Skeletal muscle tissue (tissue), 4 donors: ENCODE results near the gene CGN. TPM values are rescaled to one million over a fixed set of nuclear protein-coding genes. Genes with fewer than 3 reads are reported as not detected.
"Not testable (repeated sequence)": the region's sequence is repeated elsewhere in the genome, so short reads cannot be mapped to it uniquely, and the experiment has no call there.

Experiments used
- H3K27ac ChIP-seq: one replicate; pipeline ENCODE4 v1.7.0; 2013; ENCODE audit warnings: mild to moderate bottlenecking, low read depth, low read length, inconsistent platforms
- H3K27me3 ChIP-seq, 3 donors: one replicate each; pipeline ENCODE4 v1.7.0; 2013; ENCODE audit warnings: low read length in 3 of 3; ENCODE audit not compliant: control insufficient read depth in 3 of 3, insufficient read depth in 3 of 3
- H3K36me3 ChIP-seq, 3 donors: one replicate each; pipeline ENCODE4 v1.7.0; 2013; ENCODE audit warnings: low read length in 3 of 3; ENCODE audit not compliant: control insufficient read depth in 3 of 3, insufficient read depth in 3 of 3
- H3K4me1 ChIP-seq, 3 donors: one replicate each; pipeline ENCODE4 v1.7.0; 2013; ENCODE audit warnings: low read length in 3 of 3, mild to moderate bottlenecking in 3 of 3; ENCODE audit not compliant: control insufficient read depth in 3 of 3, insufficient read depth in 3 of 3
- H3K4me3 ChIP-seq, 3 donors: one replicate each; pipeline ENCODE4 v1.7.0; 2013; ENCODE audit warnings: low read length in 3 of 3
- H3K9ac ChIP-seq, 3 donors: one replicate each; pipeline ENCODE4 v1.7.0; 2013; ENCODE audit warnings: low read length in 3 of 3, mild to moderate bottlenecking in 3 of 3, moderate library complexity in 2 of 3, low read depth in 1 of 3
- H3K9me3 ChIP-seq, 3 donors: one replicate each; pipeline ENCODE4 v1.7.0; 2013; ENCODE audit warnings: low read length in 3 of 3; ENCODE audit not compliant: control insufficient read depth in 3 of 3
- total RNA-seq: library from RNA; depleted of rRNA; stranded (reverse); fragments of >200 nt; gene quantifications from one replicate; pipeline ENCODE4 v1.2.3, GENCODE V29; 2014
- donor health status: Osteomylitis.

The CGN gene
- total RNA-seq, 1 donor from 2014 or later = 0.52 TPM

DNA sequence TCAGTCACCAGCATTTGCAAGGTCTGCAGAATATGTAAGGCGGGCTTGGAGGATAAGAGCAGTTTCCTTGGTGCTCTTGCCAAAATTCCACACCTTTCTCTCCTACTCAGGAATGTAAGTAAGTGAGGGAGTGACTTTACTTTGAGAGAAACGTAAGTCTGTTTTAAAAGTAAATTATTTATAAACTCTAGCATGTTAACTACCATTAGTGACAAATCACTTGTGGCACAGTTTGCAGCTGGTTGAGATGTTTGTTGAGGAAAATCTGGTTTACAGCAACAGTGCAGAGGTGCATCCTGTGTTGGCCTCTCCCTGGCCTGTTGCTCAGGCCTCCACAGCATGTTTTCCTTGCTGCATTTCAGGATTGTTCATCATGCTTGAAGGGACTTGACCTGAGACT is 8.5 kb downstream of the CGN start:
- Histone ChIP-seq H3K9me3 (no peaks in the 10 kb centered on the region), H3K4me1 (no peaks in the 10 kb centered on the region), H3K36me3 (no peaks in the 10 kb centered on the region), H3K27ac (no peak overlapping the region), H3K4me3 (no peak overlapping the region), H3K9ac (no peak overlapping the region), H3K27me3 (peaks cover 0 to 5% (median 4%) of the 10 kb centered on the region in 3 donors)

DNA sequence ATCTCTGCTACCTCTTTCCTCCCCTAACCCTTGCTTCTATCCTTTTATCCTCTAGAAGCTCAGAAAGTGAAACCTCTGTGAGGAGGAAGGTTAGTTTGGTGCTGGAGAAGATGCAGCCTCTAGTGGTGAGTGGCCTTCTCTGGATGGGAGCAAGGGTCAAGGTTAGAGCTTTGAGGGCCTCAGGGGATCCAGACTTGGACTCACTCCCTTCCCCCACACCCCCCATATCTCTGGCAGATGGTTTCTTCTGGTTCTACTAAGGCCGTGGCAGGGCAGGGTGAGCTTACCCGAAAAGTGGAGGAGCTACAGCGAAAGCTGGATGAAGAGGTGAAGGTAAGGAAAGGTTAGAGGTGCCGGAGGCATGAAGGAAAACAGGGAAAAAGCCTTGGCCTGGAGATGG is 9.2 kb downstream of the CGN start:
- H3K4me1 ChIP-seq = no peaks in the 10 kb centered on the region
- no peaks in the 10 kb centered on the region for H3K27me3 ChIP-seq
- H3K9ac ChIP-seq = no peak overlapping the region
- H3K9me3 ChIP-seq = no peaks in the 10 kb centered on the region
- H3K27ac ChIP-seq = no peak overlapping the region
- H3K4me3 ChIP-seq = no peak overlapping the region
- no peaks in the 10 kb centered on the region for H3K36me3 ChIP-seq

DNA sequence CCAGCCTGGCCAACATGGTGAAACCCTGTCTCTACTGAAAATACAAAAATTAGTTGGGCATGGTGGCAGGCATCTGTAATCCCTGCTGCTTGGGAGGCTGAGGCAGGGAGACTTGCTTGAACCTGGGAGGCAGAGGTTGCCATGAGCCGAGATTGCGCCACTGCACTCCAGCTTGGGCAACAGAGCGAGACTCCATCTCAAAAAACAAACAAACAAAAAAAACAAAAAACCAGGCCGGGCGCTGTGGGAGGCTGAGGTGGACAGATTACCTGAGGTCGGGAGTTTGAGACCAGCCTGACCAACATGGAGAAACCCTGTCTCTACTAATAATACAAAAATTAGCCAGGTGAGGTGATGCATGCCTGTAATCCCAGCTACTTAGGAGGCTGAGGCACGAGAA is 11.2 kb downstream of the CGN start:
- not testable (repeated sequence) for H3K36me3 ChIP-seq, H3K4me1 ChIP-seq, H3K9me3 ChIP-seq, H3K9ac ChIP-seq, H3K4me3 ChIP-seq, H3K27ac ChIP-seq, H3K27me3 ChIP-seq

DNA sequence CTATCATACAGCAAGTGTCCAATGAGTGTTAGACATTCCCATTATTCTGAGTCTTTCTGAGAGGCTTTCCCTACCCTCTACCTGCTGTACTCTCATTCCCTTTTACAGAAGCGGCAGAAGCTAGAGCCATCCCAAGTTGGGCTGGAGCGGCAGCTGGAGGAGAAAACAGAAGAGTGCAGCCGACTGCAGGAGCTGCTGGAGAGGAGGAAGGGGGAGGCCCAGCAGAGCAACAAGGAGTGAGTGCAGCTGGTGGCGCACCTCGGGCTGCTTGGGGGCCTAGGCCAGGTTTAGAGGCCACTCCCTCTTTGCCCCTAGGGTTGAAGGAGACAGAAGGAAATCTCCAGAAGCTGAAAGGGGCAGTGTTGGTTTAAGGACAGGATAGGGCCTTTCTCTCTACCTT is 12.1 kb downstream of the CGN start:
- Histone ChIP-seq H3K4me1 (no peaks in the 10 kb centered on the region), H3K27me3 (no peaks in the 10 kb centered on the region), H3K27ac (no peak overlapping the region), H3K9me3 (no peaks in the 10 kb centered on the region), H3K9ac (no peak overlapping the region), H3K36me3 (no peaks in the 10 kb centered on the region), H3K4me3 (no peak overlapping the region)

DNA sequence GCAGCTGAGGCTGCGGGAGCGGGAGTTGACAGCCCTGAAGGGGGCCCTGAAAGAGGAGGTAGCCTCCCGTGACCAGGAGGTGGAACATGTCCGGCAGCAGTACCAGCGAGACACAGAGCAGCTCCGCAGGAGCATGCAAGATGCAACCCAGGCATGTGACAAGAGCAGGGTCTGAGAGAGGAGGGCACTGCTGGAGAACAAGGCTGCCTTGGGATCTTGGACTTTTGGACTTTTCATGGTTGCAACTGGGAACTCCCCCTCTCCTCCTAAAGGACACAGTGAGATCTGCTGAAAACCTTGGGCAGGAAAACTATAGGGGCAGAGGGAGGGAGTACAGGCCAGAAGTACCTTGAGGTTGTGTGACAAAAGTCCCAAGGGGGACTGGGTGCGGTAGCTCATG is 13.5 kb downstream of the CGN start:
- Histone ChIP-seq H3K36me3 (no peaks in the 10 kb centered on the region), H3K4me3 (no peak overlapping the region), H3K27ac (no peak overlapping the region), H3K27me3 (peaks cover 0 to 4% (median 0%) of the 10 kb centered on the region in 3 donors), H3K4me1 (no peaks in the 10 kb centered on the region), H3K9ac (no peak overlapping the region), H3K9me3 (no peaks in the 10 kb centered on the region)

DNA sequence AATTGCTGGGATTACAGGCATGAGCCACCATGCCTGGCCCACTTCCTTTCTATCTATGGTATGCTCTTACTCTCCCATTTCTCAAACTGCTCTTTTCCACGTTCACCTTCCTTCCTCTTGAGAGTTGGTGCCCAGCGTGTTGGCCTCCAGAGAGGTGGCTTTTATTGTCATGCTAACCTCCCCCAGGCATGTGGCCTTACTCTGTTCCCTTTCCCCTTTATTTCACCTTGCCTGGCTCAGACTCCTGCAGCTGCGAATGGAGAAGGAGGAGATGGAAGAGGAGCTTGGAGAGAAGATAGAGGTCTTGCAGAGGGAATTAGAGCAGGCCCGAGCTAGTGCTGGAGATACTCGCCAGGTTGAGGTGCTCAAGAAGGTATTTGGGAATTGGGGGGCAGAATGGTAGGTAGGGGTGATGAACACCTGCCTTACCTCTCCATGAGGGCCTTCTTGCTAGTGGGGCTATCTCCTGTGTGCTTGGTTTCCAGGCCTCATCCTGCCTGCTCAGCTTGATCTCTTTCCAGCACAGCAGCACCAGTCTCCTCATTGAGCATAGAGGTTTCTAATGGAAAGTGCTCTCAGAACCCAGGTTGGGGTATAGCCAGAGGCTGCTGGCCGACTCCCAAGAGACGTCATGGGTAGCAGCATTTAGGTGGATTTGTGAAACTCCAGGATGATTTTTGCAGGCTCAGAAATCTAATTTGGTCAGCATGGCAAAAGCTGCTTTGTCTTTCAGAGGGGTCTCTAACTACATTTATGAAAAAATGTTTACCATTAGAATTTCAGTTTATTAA is 15.7 kb downstream of the CGN start:
- Histone ChIP-seq H3K27me3 (peaks cover 0 to 4% (median 0%) of the 10 kb centered on the region in 3 donors), H3K4me1 (no peaks in the 10 kb centered on the region), H3K27ac (no peak overlapping the region), H3K9ac (no peak overlapping the region), H3K4me3 (no peak overlapping the region), H3K9me3 (no peaks in the 10 kb centered on the region), H3K36me3 (no peaks in the 10 kb centered on the region)

DNA sequence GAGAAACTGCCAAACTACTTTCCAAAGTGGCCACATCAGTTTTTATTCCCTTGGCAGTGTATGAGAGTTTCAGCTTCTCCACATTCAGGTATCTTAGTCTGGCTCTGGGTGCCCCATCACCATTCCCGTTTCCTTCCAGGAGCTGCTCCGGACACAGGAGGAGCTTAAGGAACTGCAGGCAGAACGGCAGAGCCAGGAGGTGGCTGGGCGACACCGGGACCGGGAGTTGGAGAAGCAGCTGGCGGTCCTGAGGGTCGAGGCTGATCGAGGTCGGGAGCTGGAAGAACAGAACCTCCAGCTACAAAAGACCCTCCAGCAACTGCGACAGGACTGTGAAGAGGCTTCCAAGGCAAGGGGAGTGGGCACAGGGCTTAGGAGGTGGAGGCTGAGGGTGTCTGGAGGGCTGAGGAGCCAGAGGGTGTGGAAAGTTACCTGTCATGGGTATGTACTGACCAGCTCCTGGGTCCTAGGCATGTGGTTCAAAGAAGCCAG is 18.1 kb downstream of the CGN start:
- H3K4me1 ChIP-seq = no peaks in the 10 kb centered on the region
- H3K9ac ChIP-seq = no peak overlapping the region
- no peaks in the 10 kb centered on the region for H3K36me3 ChIP-seq
- peaks cover 0 to 4% (median 0%) of the 10 kb centered on the region in 3 donors for H3K27me3 ChIP-seq
- H3K4me3 ChIP-seq = no peak overlapping the region
- H3K27ac ChIP-seq = no peak overlapping the region
- H3K9me3 ChIP-seq = no peaks in the 10 kb centered on the region

DNA sequence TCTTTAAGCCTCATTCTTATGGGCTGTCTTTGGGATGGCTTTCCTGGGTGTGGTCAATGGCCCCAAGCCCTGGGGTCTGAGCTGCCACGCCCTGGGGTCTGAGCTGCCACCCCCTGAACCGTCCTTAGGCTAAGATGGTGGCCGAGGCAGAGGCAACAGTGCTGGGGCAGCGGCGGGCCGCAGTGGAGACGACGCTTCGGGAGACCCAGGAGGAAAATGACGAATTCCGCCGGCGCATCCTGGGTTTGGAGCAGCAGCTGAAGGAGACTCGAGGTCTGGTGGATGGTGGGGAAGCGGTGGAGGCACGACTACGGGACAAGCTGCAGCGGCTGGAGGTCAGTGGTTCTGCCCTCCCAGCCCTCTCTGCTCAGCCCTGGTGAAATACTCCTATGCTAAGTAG is 18.6 kb downstream of the CGN start:
- Histone ChIP-seq H3K4me3 (no peak overlapping the region), H3K27ac (no peak overlapping the region), H3K27me3 (peaks cover 0 to 4% (median 0%) of the 10 kb centered on the region in 3 donors), H3K4me1 (no peaks in the 10 kb centered on the region), H3K36me3 (no peaks in the 10 kb centered on the region), H3K9me3 (no peaks in the 10 kb centered on the region), H3K9ac (no peak overlapping the region)

DNA sequence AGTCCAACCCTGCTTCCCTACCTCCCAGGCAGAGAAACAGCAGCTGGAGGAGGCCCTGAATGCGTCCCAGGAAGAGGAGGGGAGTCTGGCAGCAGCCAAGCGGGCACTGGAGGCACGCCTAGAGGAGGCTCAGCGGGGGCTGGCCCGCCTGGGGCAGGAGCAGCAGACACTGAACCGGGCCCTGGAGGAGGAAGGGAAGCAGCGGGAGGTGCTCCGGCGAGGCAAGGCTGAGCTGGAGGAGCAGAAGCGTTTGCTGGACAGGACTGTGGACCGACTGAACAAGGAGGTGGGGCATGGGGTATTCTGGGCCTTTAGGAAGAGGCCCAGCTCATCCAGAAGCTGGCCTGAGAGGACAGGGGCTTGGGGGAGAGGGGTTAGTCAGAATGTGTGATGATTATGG is 19.3 kb downstream of the CGN start:
- peaks cover 0 to 4% (median 0%) of the 10 kb centered on the region in 3 donors for H3K27me3 ChIP-seq
- H3K36me3 ChIP-seq = no peaks in the 10 kb centered on the region
- no peak overlapping the region for H3K9ac ChIP-seq
- H3K9me3 ChIP-seq = no peaks in the 10 kb centered on the region
- H3K4me1 ChIP-seq = no peaks in the 10 kb centered on the region
- no peak overlapping the region for H3K27ac ChIP-seq
- H3K4me3 ChIP-seq = no peak overlapping the region

DNA sequence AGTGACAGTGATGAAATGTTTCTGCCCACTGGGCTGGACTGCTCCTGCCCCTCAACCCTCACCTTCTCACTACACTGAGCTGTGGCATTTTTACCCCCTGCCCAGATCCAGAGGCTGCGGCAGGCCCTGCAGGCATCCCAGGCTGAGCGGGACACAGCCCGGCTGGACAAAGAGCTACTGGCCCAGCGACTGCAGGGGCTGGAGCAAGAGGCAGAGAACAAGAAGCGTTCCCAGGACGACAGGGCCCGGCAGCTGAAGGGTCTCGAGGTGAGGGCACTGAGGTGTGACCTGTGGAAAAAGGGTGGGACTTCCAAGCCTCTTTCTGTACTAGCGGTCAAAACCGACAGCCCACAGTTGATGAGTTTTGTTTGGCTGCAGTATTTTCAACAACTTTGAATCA is 22.7 kb downstream of the CGN start:
- Histone ChIP-seq H3K9ac (no peak overlapping the region), H3K4me1 (no peaks in the 10 kb centered on the region), H3K4me3 (no peak overlapping the region), H3K27me3 (peaks cover 0 to 4% (median 0%) of the 10 kb centered on the region in 3 donors), H3K36me3 (no peaks in the 10 kb centered on the region), H3K27ac (no peak overlapping the region), H3K9me3 (no peaks in the 10 kb centered on the region)
